Epithelial cell of esophagus (primary cell): ENCODE data around the gene CYP26B1.
"Not testable (repeated sequence)": the region's sequence is repeated elsewhere in the genome, so short reads cannot be mapped to it uniquely, and the experiment has no call there.

Experiments
- DNase-seq: peaks from one replicate; pipeline ENCODE4 v3.0.0; 2010; ENCODE audit warnings: low read depth
- H3K4me3 ChIP-seq: 2 replicates; pipeline ENCODE4 v1.5.1; 2011; ENCODE audit warnings: mild to moderate bottlenecking, low read length, control low read depth
- CTCF ChIP-seq: IDR thresholded peaks from 2 replicates; pipeline ENCODE4 v1.5.1; 2011; ENCODE audit warnings: low read depth, mild to moderate bottlenecking, low read length, control low read depth, inconsistent platforms; ENCODE audit not compliant: insufficient read depth; ENCODE audit errors: missing control alignments

Gene CYP26B1

DNA sequence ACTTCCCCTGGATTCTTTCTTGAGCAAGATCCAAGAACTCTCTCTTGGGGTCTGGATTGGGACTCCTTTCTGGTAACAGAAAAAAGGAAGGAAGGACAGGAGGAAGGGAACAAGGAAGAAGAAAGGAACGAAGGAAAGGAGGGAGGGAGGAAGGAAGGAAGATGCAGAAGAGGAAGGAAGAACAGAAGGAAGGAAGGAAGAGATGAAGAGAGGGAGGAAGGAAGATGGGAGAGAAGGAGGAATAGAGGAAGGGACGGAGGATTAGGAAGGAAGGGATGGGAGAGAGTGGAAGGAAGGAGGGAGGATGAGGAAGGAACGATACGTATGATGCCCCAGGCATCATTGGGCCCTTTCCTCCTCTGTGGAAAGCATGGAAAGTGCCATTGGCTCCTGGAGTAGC, 58.6 kb downstream of the CYP26B1 start:
- no peak for TF ChIP-seq CTCF
- no peak overlapping the region for H3K4me3 ChIP-seq
- DNase-seq: no peak

DNA sequence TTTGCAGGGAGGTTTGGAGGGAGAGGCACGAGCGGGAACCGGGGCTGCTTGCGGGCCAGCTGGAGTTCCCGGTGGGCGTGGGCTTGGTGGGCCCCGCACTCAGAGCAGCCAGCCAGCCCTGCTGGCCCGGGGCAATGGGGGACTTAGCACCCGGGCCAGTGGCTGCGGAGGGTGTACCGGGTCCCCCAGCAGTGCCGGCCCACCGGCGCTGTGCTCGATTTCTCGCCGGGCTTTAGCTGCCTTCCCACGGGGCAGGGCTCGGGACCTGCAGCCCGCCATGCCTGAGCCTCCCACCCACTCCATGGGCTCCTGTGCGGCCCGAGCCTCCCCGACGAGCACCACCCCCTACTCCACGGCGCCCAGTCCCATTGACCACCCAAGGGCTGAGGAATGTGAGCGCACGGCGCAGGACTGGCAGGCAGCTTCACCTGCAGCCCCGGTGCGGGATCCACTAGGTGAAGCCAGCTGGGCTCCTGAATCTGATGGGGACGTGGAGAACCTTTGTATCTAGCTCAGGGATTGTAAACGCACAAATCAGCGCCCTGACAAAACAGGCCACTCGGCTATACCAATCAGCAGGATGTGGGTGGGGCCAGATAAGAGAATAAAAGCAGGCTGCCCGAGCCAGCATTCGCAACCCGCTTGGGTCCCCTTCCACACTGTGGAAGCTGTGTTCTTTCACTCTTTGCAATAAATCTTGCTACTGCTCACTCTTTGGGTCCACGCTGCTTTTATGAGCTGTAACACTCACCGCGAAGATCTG, 60.6 kb downstream of the CYP26B1 start:
- not testable (repeated sequence) for DNase-seq, H3K4me3 ChIP-seq

- no peak overlapping the region for H3K4me3 ChIP-seq
- DNase-seq: no peak
- no peak for TF ChIP-seq CTCF
Observed at GRCh38 chr2:72085513-72085912, 62.1 kb downstream of the CYP26B1 start.

GRCh38 chr2:72085036-72085435, 62.6 kb downstream of the CYP26B1 start:
- no peak overlapping the region for H3K4me3 ChIP-seq
- DNase-seq: no peak
- no peak for TF ChIP-seq CTCF

DNA sequence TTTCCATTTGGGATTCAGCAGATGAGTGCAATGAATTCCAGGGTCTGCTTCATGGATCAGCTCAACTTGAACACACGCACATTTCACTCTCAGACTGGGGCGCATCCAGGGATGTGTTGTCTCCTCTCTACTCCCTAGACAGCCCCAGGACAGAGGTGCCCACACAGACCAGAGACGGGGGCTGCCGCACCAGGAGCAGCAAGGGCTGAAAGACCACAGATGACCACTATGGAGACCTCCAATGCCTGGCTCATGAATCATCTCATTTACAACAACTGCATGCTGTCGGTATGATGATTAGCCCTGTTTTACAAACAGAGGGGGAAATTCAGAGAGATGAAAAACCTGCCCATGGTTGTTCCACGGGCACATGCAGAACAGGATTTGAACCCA, 63.1 kb downstream of the CYP26B1 start:
- no peak for TF ChIP-seq CTCF
- no peak for DNase-seq
- H3K4me3 ChIP-seq: no peak overlapping the region

- TF ChIP-seq CTCF: no peak
- H3K4me3 ChIP-seq: no peak overlapping the region
- DNase-seq: peak; percentile 7
Observed at GRCh38 chr2:72083751-72084583, 63.7 kb downstream of the CYP26B1 start.

GRCh38 chr2:72082887-72083286, 64.8 kb downstream of the CYP26B1 start:
- no peak for DNase-seq
- no peak overlapping the region for H3K4me3 ChIP-seq
- no peak for TF ChIP-seq CTCF
